HG02759 (cell line): Measurements from ENCODE around the gene COL23A1.
"Not testable (repeated sequence)": the region's sequence is repeated elsewhere in the genome, so short reads cannot be mapped to it uniquely, and the experiment has no call there.

Experiments
- ATAC-seq: cut with Tn5 transposase; IDR thresholded peaks from one replicate; pipeline ENCODE4 v1.9.1; 2021; ENCODE audit warnings: mild to moderate bottlenecking, moderate library complexity; ENCODE audit not compliant: unreplicated experiment

COL23A1 gene

GRCh38 chr5:178383919-178384815, 206.0 kb downstream of the COL23A1 start:
- no peak for ATAC-seq

- no peak for ATAC-seq
Measured at GRCh38 chr5:178383301-178383918, 206.8 kb downstream of the COL23A1 start.

- ATAC-seq = no peak
Measured at GRCh38 chr5:178382754-178383164, 207.4 kb downstream of the COL23A1 start.

- ATAC-seq = no peak
Measured at GRCh38 chr5:178381921-178382695, 208.1 kb downstream of the COL23A1 start.

- ATAC-seq = no peak
Measured at GRCh38 chr5:178381206-178381605, 209.0 kb downstream of the COL23A1 start.

- ATAC-seq = no peak
Measured at GRCh38 chr5:178380541-178381074, 209.6 kb downstream of the COL23A1 start.

GRCh38 chr5:178380086-178380485, 210.1 kb downstream of the COL23A1 start:
- ATAC-seq = no peak

- no peak for ATAC-seq
Measured at GRCh38 chr5:178378527-178379484, 211.4 kb downstream of the COL23A1 start.

- ATAC-seq = no peak
Measured at GRCh38 chr5:178377583-178378270, 212.5 kb downstream of the COL23A1 start.

GRCh38 chr5:178376921-178377582, 213.1 kb downstream of the COL23A1 start:
- no peak for ATAC-seq

- ATAC-seq = no peak
Measured at GRCh38 chr5:178375348-178375747, 214.8 kb downstream of the COL23A1 start.

GRCh38 chr5:178373711-178374110, 216.5 kb downstream of the COL23A1 start:
- ATAC-seq = no peak

GRCh38 chr5:178372142-178372571, 218.0 kb downstream of the COL23A1 start:
- no peak for ATAC-seq

GRCh38 chr5:178371362-178372111, 218.7 kb downstream of the COL23A1 start:
- no peak for ATAC-seq

- no peak for ATAC-seq
Measured at GRCh38 chr5:178370102-178370501, 220.1 kb downstream of the COL23A1 start.

GRCh38 chr5:178369469-178369868, 220.7 kb downstream of the COL23A1 start:
- not testable (repeated sequence) for ATAC-seq

- ATAC-seq = no peak
Measured at GRCh38 chr5:178368716-178369300, 221.4 kb downstream of the COL23A1 start.

- no peak for ATAC-seq
Measured at GRCh38 chr5:178368274-178368673, 221.9 kb downstream of the COL23A1 start.
